ENCODE data around the gene GRID2.

- TF ChIP-seq CTCF (IDR thresholded peaks at IDR 0.05): no peak
- TF ChIP-seq POLR2AphosphoS5 (IDR thresholded peaks at IDR 0.05): no peak
Observed at GRCh38 chr4:93416344-93417128, 1112.8 kb downstream of the GRID2 start.

Measured in breast epithelium (tissue), 3 donors.